ENCODE data around the gene CYP46A1.

The CYP46A1 gene

GRCh38 chr14:99674776-99675381, 9.2 kb upstream of the CYP46A1 start:
- no peak for DNase-seq

GRCh38 chr14:99675382-99675835, 8.7 kb upstream of the CYP46A1 start:
- DNase-seq = no peak

- no peak for DNase-seq
These were observed 8.1 kb upstream of the CYP46A1 start for GRCh38 chr14:99675951-99676350.

- no peak for DNase-seq
These were observed 7.4 kb upstream of the CYP46A1 start for GRCh38 chr14:99676657-99677056.

- no peak for DNase-seq
These were observed 6.6 kb upstream of the CYP46A1 start for GRCh38 chr14:99677231-99678140.

- no peak for DNase-seq
These were observed 5.9 kb upstream of the CYP46A1 start for GRCh38 chr14:99678198-99678597.

- no peak for DNase-seq
These were observed 5.0 kb upstream of the CYP46A1 start for GRCh38 chr14:99679111-99679510.

- DNase-seq = no peak
These were observed 4.6 kb upstream of the CYP46A1 start for GRCh38 chr14:99679543-99679942.

GRCh38 chr14:99679996-99680395, 4.1 kb upstream of the CYP46A1 start:
- DNase-seq = no peak

- no peak for DNase-seq
These were observed 2.8 kb upstream of the CYP46A1 start for GRCh38 chr14:99681101-99681831.

- DNase-seq = no peak
These were observed 2.3 kb upstream of the CYP46A1 start for GRCh38 chr14:99681832-99682148.

- peak; percentile 70 for DNase-seq
These were observed 1.1 kb upstream of the CYP46A1 start for GRCh38 chr14:99682809-99683618.

- no peak for DNase-seq
These were observed 374 bp downstream of the CYP46A1 start for GRCh38 chr14:99684410-99684934.

- DNase-seq = no peak
These were observed 1.1 kb downstream of the CYP46A1 start for GRCh38 chr14:99685151-99685591.

GRCh38 chr14:99685596-99685995, 1.5 kb downstream of the CYP46A1 start:
- DNase-seq = no peak

- DNase-seq = no peak
These were observed 2.6 kb downstream of the CYP46A1 start for GRCh38 chr14:99686557-99687283.

- no peak for DNase-seq
These were observed 3.4 kb downstream of the CYP46A1 start for GRCh38 chr14:99687284-99688209.

GRCh38 chr14:99688210-99688581, 4.1 kb downstream of the CYP46A1 start:
- no peak for DNase-seq

GRCh38 chr14:99688629-99689028, 4.5 kb downstream of the CYP46A1 start:
- no peak for DNase-seq

Measured in activated CD4-positive, alpha-beta T cell treated with anti-CD3 and anti-CD28 coated beads for 1 hour (primary cell).